GM18907 (cell line): ENCODE data around the gene BCL7A.
"Not testable (repeated sequence)": the region's sequence is repeated elsewhere in the genome, so short reads cannot be mapped to it uniquely, and the experiment has no call there.

Experiments used
- ATAC-seq: cut with Tn5 transposase; IDR thresholded peaks from one replicate; pipeline ENCODE4 v1.9.1; 2021; ENCODE audit warnings: mild to moderate bottlenecking, moderate library complexity; ENCODE audit not compliant: unreplicated experiment

Gene BCL7A

GRCh38 chr12:122090759-122091515 lies 69.3 kb downstream of the BCL7A start:
- ATAC-seq: no peak

GRCh38 chr12:122093098-122093883 lies 71.6 kb downstream of the BCL7A start:
- no peak for ATAC-seq

- no peak for ATAC-seq
Measured at GRCh38 chr12:122094137-122094734, 72.6 kb downstream of the BCL7A start.

GRCh38 chr12:122094735-122095631 lies 73.3 kb downstream of the BCL7A start:
- no peak for ATAC-seq

- ATAC-seq: no peak
Measured at GRCh38 chr12:122096014-122096413, 74.3 kb downstream of the BCL7A start.

GRCh38 chr12:122096591-122097149 lies 75.0 kb downstream of the BCL7A start:
- ATAC-seq: no peak

GRCh38 chr12:122097584-122097926 lies 75.9 kb downstream of the BCL7A start:
- ATAC-seq: no peak

- ATAC-seq: no peak
Measured at GRCh38 chr12:122097927-122098756, 76.5 kb downstream of the BCL7A start.

- no peak for ATAC-seq
Measured at GRCh38 chr12:122099280-122099749, 77.6 kb downstream of the BCL7A start.

GRCh38 chr12:122099856-122100255 lies 78.2 kb downstream of the BCL7A start:
- ATAC-seq: no peak

GRCh38 chr12:122100568-122100967 lies 78.9 kb downstream of the BCL7A start:
- ATAC-seq: no peak

GRCh38 chr12:122102331-122102730 lies 80.6 kb downstream of the BCL7A start:
- ATAC-seq: no peak

GRCh38 chr12:122104844-122105243 lies 83.2 kb downstream of the BCL7A start:
- no peak for ATAC-seq

- ATAC-seq: not testable (repeated sequence)
Measured at GRCh38 chr12:122105496-122105895, 83.8 kb downstream of the BCL7A start.

GRCh38 chr12:122106843-122107242 lies 85.2 kb downstream of the BCL7A start:
- no peak for ATAC-seq

GRCh38 chr12:122107261-122107660 lies 85.6 kb downstream of the BCL7A start:
- no peak for ATAC-seq

- ATAC-seq: no peak
Measured at GRCh38 chr12:122111089-122111641, 89.5 kb downstream of the BCL7A start.
